DOHH2 (cell line): ENCODE data around the gene GSAP.

ENCODE experiments used
- CTCF ChIP-seq: fragments of 200-600 bp; sonication (generic); IDR thresholded peaks from one replicate; pipeline ENCODE4 v1.5.1; 2014; ENCODE audit warnings: antibody characterized with exemption, mild to moderate bottlenecking, low read depth, low read length; ENCODE audit not compliant: poor library complexity, severe bottlenecking
- EZH2phosphoT487 ChIP-seq: fragments of 200-600 bp; sonication (generic); IDR thresholded peaks from 2 replicates; pipeline ENCODE4 v1.6.1; 2017; ENCODE audit warnings: borderline replicate concordance, mild to moderate bottlenecking, antibody characterized with exemption, low read length, moderate library complexity, mixed read lengths

- TF ChIP-seq CTCF (no peak), EZH2phosphoT487 (no peak)
These were observed 49.1 kb upstream of the GSAP start for GRCh38 chr7:77465256-77465655.
